Measurements from ENCODE around the gene ST14.

ST14 gene

DNA sequence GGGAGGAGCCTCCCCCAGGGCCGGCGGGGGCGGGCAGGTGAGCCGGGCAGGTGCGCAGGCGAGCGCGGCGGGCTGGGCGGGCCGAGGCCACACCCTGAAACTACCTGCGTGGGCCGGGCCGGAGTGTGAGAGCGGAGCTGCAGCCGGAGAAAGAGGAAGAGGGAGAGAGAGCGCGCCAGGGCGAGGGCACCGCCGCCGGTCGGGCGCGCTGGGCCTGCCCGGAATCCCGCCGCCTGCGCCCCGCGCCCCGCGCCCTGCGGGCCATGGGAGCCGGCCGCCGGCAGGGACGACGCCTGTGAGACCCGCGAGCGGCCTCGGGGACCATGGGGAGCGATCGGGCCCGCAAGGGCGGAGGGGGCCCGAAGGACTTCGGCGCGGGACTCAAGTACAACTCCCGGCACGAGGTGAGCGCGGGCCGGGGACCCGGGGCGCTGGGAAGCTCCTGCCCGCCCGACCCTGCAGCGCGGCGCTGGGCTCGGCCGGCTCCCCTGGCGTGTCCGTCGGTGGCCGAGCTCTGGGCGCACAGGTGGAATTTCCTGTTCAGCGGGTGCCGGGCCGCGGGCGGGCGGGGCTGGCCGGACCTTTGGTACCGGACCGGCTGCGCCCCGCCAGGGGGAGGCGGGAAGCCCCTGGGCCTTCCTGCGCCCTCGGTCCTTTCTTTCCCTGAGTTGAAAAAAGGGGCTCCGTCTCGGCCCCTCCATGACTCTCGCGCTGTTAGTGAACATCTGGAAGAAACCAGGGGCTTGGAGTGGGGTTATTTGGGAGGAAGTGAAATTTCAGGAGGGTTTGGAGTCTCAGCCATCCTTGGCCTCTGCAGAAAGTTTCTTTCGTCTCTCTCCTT lies at the start of gene ST14:
ST14 (plus strand) TSS at position 126 of the 841 bp plus-strand sequence; CDS start at position 324, 198 bp downstream.
- no peak for DNase-seq

DNA sequence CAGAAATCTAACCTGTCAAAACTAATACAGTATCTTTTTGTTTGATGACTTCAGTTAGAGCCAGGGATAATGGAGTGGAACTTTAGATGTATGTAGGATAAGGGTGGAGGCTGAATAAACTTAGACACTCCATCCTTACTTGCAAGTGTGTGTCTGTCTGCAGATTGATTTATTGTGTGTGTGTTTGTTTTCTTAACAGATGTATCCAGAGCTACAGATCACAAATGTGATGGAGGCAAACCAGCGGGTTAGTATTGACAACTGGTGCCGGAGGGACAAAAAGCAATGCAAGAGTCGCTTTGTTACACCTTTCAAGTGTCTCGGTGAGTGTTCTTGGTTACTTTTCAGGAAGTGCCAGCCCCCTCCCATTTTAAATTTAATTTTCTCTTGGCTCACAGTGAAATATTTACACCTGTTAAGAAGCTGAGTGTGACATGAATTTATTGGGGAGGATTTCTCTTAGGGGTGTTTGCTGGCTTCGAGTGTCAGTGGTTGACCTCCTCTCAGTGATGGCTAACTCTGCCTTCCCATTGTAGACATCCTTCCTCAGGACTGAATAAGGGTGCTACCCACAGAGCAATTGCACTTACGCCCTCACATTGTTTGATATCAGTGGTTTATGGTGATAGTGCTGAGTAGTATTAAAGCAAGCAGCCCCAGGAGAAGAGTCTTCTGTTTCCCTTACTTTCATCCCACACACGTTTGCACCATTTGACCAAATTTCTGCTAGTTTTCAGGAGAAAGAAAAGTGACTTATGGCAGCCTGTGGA lies 49.1 kb upstream of the ST14 start:
- no peak for DNase-seq

- no peak for DNase-seq
Measured at GRCh38 chr11:130112071-130112830, 47.3 kb upstream of the ST14 start.

GRCh38 chr11:130114281-130114680 lies 45.3 kb upstream of the ST14 start:
- no peak for DNase-seq

DNA sequence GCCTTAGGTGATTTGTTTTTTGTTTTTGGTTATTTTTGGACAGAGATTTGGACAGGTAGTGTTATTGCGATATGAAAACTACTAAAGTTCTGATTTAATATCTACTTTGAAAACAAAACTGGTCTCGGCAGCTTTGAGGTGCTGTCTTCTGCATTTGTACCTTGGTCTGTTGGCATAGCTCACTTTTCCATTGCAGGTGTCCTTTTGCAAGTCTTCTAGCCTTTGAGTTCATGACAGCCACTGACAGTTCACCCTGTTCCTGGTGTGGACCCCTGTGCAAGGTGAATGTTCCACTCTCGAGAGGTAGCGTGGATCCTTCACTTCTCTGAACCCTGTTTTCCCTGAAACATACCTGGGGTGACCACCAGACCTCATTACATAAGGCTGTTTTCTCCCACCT lies 44.9 kb upstream of the ST14 start:
- DNase-seq: no peak

DNA sequence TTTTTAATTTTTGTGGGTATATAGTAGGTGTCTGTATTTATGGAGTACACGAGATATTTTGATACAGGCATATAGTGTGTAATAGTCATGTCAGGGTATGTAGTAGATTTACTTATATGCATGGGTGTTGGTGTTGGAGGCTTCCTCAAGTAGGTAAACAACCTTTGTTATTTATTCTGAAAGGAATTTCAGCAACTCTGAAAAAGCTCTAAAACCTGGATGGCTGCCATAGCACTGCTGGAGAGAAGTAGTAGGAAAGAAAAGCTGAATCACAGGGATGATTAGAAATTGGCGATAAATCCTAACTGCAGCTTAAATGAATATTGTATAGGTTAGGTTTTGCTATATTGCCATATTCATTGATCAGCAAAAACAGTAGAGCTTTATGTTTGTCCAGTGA lies 44.4 kb upstream of the ST14 start:
- DNase-seq: no peak

- DNase-seq: peak; percentile 38
Measured at GRCh38 chr11:130118165-130118564, 41.4 kb upstream of the ST14 start.

DNA sequence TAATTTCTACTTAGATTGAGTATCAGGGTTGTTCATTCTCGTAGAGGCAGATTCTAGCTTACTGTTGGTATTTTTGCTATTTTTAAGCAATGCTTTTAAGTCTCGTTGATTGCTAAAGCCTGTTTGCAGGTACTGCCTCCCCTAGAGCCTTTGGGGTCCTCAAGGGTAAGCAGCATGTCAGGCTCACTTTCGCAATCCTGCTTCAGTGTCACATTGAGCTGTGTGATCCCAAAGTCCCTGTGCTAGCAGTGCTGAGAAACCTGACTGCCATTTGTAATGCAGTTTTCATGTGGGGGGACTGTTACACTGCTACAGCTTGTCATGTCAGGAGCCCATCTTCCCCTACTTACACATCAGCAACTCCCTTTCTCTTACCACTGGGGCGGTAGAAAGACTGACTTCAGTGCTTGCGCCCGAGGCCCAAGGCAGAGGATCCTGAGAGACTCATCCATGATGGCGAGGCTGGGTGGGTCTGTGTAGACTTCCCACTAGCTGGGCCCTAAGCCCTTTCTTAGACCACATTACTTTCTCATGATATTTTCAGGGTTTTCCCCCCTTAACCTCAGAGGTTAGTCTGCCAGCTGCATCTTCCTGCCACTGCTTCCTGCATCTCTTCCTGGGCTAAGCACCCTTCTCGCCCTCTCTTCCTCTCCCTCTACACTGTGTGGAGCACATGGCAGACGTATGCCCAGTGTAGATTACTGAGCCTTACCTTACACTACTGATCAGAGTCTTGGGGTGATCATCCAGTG lies 40.8 kb upstream of the ST14 start:
- peak; percentile 52 for DNase-seq

DNA sequence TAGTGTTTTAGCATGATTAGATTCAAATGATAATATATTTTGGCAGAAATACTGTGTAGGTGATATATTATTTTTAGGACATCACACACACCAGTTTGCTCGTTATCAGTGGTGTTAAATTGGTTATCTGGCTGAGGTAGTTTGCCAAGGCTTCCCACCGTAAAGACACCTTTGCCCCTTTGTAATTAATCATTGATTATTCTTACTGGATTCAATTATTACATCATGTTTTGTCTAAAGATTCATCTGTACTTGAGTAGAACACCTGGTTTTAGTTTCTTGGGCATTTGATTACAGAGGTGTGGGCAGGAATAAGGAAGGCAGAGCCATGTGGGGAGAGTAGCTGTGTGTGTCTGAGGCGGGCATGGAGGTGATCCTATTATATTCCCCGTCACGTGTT lies 39.5 kb upstream of the ST14 start:
- no peak for DNase-seq

- peak; percentile 31 for DNase-seq
Measured at GRCh38 chr11:130121445-130121978, 38.1 kb upstream of the ST14 start.

GRCh38 chr11:130122141-130122575 lies 37.4 kb upstream of the ST14 start:
- DNase-seq: peak; percentile 63

GRCh38 chr11:130123414-130124040 lies 36.1 kb upstream of the ST14 start:
- no peak for DNase-seq

DNA sequence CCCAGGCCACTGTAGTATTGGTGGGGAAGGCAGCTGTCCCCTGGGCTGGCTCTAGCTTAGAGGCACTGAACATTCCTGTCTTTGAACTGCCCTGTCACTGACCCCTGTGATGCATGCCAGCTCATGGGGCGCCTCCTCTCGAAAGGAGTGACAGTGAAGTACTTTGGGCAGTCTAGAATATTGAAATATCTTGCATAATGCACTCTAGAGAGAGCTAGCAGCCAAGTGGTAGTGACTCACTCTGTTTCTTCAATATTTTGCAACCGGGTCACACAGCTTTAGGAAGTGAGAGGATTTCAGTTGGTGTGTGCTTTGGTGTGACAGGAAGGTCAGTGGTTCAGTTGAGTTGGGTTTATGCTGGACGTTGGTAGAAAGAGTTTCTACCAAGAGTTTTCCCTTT lies 35.5 kb upstream of the ST14 start:
- DNase-seq: no peak

DNA sequence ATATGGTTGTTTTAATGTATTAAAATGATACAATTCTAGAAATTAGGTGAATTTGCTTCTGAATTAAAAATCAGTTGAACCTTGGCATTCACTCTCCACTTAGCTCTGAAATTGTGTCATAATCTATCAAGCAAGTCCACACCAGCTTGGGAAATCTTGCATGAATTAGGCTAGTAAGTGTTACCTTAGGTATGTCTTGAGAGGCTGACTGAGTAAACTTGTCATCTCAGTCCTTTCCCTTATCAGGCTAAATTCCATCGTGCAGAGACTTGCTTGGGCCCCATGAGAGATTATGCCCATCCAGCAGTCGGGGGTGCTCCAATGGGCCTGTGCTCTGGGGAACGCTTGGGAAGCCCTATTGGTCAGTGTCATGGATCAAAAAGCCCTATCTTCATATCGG lies 33.9 kb upstream of the ST14 start:
- DNase-seq: no peak

DNA sequence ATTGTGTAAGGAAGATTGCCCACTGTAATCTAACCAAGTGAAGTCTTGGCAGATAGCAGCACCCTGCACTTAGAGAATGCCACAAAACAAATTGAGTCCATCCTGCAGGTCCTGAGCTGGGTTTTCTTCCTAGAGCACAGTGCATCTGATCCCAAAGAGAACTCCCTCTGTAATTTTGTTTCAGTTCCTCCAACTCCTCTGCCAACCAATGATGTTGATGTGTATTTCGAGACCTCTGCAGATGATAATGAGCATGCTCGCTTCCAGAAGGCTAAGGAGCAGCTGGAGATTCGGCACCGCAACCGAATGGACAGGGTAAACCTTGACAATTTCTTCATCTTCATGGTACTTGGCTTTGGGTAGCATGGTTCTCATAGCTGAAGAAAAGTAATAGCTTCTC lies 33.1 kb upstream of the ST14 start:
- no peak for DNase-seq

- DNase-seq: no peak
Measured at GRCh38 chr11:130127509-130127908, 32.1 kb upstream of the ST14 start.

DNA sequence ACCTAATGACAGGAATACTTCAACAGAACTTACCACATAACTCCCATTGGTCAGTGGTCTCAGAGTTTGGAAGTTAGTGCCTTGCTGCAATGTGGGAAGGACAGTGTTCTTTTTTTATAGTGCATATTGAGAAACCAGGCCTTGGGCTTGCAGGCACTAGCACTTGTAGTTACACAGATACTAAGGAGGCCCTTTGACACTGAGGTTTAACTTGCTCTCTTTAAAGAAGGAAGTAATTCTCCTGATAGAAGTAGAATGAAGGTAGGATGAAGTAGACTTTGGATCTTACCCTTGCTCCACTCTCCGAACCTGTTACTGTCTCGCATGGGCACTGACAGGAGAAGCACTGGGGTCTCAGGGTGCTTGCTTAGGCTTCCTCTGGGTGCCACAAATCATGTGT lies 31.0 kb upstream of the ST14 start:
- DNase-seq: no peak

DNA sequence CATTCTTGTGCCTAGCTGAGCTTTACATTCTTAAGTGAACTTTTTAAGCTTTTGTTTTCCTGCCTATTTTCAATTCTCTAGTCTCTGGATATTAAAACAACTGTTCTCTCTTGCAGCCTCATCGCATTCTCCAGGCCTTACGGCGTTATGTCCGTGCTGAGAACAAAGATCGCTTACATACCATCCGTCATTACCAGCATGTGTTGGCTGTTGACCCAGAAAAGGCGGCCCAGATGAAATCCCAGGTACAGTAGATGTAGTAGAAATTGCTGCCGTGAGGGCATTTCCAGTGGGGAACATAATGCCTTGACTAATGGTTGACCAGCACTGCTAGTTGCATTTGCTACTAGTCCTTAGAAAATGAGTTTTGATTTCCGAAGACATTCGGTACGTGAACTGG lies 29.7 kb upstream of the ST14 start:
- no peak for DNase-seq

DNA sequence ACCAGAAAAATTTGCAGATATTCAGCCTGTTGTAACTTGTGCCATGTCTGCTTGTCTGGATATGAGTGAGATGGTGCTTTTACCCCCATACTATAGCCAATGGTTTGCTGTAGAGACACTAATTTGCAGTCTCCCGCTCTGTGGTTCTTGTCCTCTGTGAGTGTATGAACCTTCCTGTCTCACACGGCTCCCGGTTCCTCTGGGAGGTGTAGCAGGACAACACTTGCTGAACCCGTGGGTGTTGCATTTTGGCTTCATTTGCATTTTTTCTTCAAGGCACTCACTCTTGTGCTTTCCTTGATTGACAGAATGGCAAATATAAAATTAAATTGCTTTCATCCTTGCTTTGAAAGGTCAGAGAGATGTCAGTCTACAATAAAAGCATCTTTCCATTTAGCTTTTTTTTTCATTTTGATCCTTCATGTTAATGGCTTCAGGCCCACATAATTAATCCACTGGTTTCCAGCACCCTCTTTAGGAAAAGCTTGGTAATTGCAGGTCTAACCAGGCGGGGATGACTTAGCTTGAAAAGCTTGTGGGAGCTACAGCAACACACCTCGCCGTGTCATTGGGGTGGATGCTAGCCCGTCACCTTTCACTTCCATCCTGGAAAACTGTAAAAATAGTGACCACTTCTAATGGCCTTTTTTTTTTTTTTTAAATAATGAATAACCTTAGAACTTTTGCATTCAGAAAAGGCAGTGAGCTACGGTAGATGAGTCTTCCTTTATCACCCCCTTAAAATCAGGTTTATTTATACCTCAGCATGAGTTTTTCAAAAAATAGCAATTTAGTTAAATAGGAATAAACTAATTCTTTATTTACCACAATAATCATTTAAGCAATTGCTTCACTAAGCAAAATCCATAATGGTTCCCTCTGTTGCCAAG lies 27.4 kb upstream of the ST14 start:
- peak; percentile 66 for DNase-seq

DNA sequence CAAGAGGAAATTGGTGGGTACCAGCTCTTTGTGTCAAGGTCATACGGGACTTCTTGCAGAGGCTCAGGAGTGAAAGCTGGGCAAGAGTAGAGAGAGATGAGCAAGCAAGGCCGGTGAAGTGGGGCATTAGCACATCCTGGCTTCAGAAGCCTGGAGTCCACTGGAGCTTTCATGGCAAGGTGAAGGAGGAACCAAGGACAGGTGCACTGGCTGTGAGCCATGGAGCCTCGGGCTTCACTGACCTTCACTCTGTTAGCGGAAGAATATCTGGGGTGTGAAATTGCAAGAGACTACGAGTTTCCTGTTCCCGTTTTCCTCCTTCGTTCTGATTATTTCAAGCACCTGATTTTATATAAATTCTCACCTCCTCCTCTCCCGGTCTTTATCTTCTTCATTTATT lies 25.9 kb upstream of the ST14 start:
- DNase-seq: no peak

DNA sequence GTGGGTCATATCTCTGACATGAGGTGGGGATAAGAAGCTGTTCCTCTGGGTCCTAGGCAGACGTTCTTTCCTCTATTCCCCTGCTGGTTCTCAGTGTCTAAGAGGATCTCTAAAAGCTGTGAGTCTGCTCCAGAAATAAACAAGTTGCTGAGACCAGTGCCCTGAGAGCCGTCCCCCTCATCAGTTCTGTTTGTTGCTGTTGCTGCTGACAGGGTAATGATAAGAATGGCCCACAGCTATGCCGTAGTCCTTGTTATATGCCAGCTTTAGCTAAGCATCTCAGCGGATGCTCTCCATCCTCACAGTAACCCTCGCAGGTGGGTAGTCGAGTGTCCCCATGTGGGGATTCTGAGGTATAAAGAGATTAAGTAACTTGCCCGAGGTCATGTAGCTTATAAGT lies 23.5 kb upstream of the ST14 start:
- DNase-seq: no peak

All from activated CD4-positive, alpha-beta T cell treated with anti-CD3 and anti-CD28 coated beads, Interleukin-2, amount 50 U/mL, for 16 hours (primary cell).